ENCODE measurements around the gene PGAP2.

DNA sequence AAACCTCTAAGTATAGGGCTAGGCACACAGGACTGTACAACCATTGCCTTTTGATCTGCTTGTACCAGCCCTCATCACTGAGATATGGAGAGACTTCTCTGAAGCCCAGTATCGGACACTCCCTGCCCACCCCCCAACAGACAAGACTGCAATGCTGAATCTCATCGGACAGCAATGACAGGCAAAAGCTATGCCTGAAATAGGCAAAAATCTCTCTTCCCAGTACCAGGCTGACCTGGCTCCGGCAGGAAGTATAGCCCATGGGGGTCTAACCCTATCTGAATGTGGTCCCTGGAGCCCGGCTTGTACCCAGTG, 25.9 kb downstream of the PGAP2 start:
- TF ChIP-seq, protein P1, sequence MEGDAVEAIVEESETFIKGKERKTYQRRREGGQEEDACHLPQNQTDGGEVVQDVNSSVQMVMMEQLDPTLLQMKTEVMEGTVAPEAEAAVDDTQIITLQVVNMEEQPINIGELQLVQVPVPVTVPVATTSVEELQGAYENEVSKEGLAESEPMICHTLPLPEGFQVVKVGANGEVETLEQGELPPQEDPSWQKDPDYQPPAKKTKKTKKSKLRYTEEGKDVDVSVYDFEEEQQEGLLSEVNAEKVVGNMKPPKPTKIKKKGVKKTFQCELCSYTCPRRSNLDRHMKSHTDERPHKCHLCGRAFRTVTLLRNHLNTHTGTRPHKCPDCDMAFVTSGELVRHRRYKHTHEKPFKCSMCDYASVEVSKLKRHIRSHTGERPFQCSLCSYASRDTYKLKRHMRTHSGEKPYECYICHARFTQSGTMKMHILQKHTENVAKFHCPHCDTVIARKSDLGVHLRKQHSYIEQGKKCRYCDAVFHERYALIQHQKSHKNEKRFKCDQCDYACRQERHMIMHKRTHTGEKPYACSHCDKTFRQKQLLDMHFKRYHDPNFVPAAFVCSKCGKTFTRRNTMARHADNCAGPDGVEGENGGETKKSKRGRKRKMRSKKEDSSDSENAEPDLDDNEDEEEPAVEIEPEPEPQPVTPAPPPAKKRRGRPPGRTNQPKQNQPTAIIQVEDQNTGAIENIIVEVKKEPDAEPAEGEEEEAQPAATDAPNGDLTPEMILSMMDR (IDR thresholded peaks at IDR 0.05) = no peak
- TF ChIP-seq POLR2A (IDR thresholded peaks at IDR 0.05) = no peak
